A549 (cell line): ENCODE results near the gene CTSH. TPM values are rescaled to one million over a fixed set of nuclear protein-coding genes. Genes with fewer than 3 reads are reported as not detected.

Source experiments
- ATAC-seq, 2 experiments: fragments of 200-7000 bp in 1 of 2; fragments of >200 bp in 1 of 2; cut with Nextera tagmentation in 1 of 2; cut with Tn5 transposase in 1 of 2; 3 replicates each; pipeline versions ENCODE4 v1.8.0 to v1.9.1; 2018 to 2020; ENCODE audit warnings: mild to moderate bottlenecking in 1 of 2, moderate library complexity in 1 of 2
- CTCF ChIA-PET: fragments of 300-600 bp; sonication (Branson Sonifier 250); formaldehyde crosslinking; extraction: SDS; loops from one replicate; lab custom pipeline; 2021; ENCODE audit warnings: antibody characterized with exemption, inconsistent platforms; lab: Yijun Ruan, JAX
- POLR2A ChIA-PET: fragments of 350-600 bp; formaldehyde crosslinking; extraction: SDS; loops from one replicate; lab custom pipeline; 2021; ENCODE audit warnings: antibody characterized with exemption, inconsistent platforms; lab: Yijun Ruan, JAX
- DNase-seq, 2 experiments: peaks; one replicate each; pipeline versions ENCODE4 v3.0.0 to v3.0.0-alpha.2; 2011 to 2016; ENCODE audit warnings: low read depth in 1 of 2, low spot score in 1 of 2
- FAIRE-seq: peaks from 2 replicates; lab custom pipeline; 2011; peaks lifted over from hg19 to GRCh38; lab: Jason Lieb, UNC
- H3K27ac ChIP-seq, 2 experiments: fragments of >200 bp; sonication (Bioruptor Twin); formaldehyde crosslinking; 3 replicates each; pipeline ENCODE4 v1.5.1; 2016 to 2017
- H3K4me1 ChIP-seq: fragments of >200 bp; sonication (Bioruptor Twin); formaldehyde crosslinking; 3 replicates; pipeline ENCODE4 v1.6.1; 2016
- H3K4me2 ChIP-seq: fragments of >200 bp; sonication (Bioruptor Twin); formaldehyde crosslinking; 3 replicates; pipeline ENCODE4 v1.6.1; 2016
- H3K4me3 ChIP-seq: fragments of >200 bp; sonication (Bioruptor Twin); formaldehyde crosslinking; 3 replicates; pipeline ENCODE4 v1.5.1; 2016
- H3K9me3 ChIP-seq: fragments of >200 bp; sonication (Bioruptor Twin); formaldehyde crosslinking; 3 replicates; pipeline ENCODE4 v1.6.1; 2016
- ATOH8 ChIP-seq: fragments of 250-450 bp; sonication (Bioruptor Pico); IDR thresholded peaks from 2 replicates; pipeline ENCODE4 v1.5.0; 2020; ENCODE audit warnings: low read depth, mild to moderate bottlenecking, moderate library complexity
- CBX2 ChIP-seq: fragments of 200-600 bp; sonication (generic); IDR thresholded peaks from 2 replicates; pipeline ENCODE4 v1.6.1; 2016; ENCODE audit warnings: low read depth, mild to moderate bottlenecking, borderline replicate concordance
- EHF ChIP-seq: fragments of 250-450 bp; sonication (Bioruptor Pico); IDR thresholded peaks from 2 replicates; pipeline ENCODE4 v1.5.0; 2020; ENCODE audit warnings: mild to moderate bottlenecking
- EHMT2 ChIP-seq: fragments of 200-600 bp; sonication (generic); IDR thresholded peaks from 2 replicates; pipeline ENCODE4 v1.6.1; 2016; ENCODE audit warnings: antibody characterized with exemption, low read depth, mild to moderate bottlenecking, moderate library complexity
- EP300 ChIP-seq, 2 experiments: fragments of >200 bp; sonication (Bioruptor Twin); formaldehyde crosslinking; IDR thresholded peaks; 2 replicates in 1 of 2; 3 replicates in 1 of 2; pipeline ENCODE4 v1.6.1; 2016 to 2017
- KDM5A ChIP-seq: fragments of 200-600 bp; sonication (generic); IDR thresholded peaks from 2 replicates; pipeline ENCODE4 v1.6.1; 2016; ENCODE audit warnings: antibody characterized with exemption, mild to moderate bottlenecking
- MYC ChIP-seq: IDR thresholded peaks from 2 replicates; pipeline ENCODE4 v1.6.1; 2012; ENCODE audit warnings: mild to moderate bottlenecking, inconsistent platforms, low read length, improper control_type of control experiment, borderline replicate concordance
- RAD21 ChIP-seq, 2 experiments: fragments of >200 bp in 1 of 2; sonication (Bioruptor Twin) in 1 of 2; formaldehyde crosslinking in 1 of 2; IDR thresholded peaks in 1 of 2; conservative IDR thresholded peaks in 1 of 2; 2 replicates in 1 of 2; 3 replicates in 1 of 2; pipeline ENCODE4 v1.6.1; 2012 to 2018; ENCODE audit warnings: inconsistent platforms in 1 of 2
- RARB ChIP-seq: fragments of 250-450 bp; sonication (Bioruptor Pico); IDR thresholded peaks from 2 replicates; pipeline ENCODE4 v1.8.0; 2021; ENCODE audit warnings: mild to moderate bottlenecking, moderate library complexity
- RCOR1 ChIP-seq: fragments of 150-350 bp; IDR thresholded peaks from 2 replicates; pipeline ENCODE4 v1.6.1; 2014; ENCODE audit warnings: antibody characterized with exemption, low read length, low read depth
- TFCP2L1 ChIP-seq: fragments of 250-450 bp; sonication (Bioruptor Pico); IDR thresholded peaks from 2 replicates; pipeline ENCODE4 v1.5.0; 2021; ENCODE audit warnings: mild to moderate bottlenecking
- ZSCAN20 ChIP-seq: fragments of 250-450 bp; sonication (Bioruptor Pico); IDR thresholded peaks from 2 replicates; pipeline ENCODE4 v1.8.0; 2022; ENCODE audit warnings: mild to moderate bottlenecking, moderate library complexity
- WGBS: methylation state at CpG from one replicate; pipeline ENCODE4 v1.1.6; 2017; ENCODE audit errors: missing lambda C conversion rate; 5-methylcytosine and 5-hydroxymethylcytosine counted together
- polyA plus RNA-seq, 4 experiments: library from polyadenylated mRNA; depleted of rRNA in 3 of 4; stranded (reverse); fragments of >200 nt; fragmentation: RNase III in 1 of 4; extraction: RNeasy Plus Mini Kit Qiagen cat#74134 plus additional on column Dnase treatment in 1 of 4; gene quantifications; 2 replicates in 3 of 4; 3 replicates in 1 of 4; pipeline ENCODE4 v1.2.3, GENCODE V29; 2011 to 2017
- TF ChIP-seq, protein P1 (sequence below): fragments of 250-450 bp; sonication (Bioruptor Pico); IDR thresholded peaks from 2 replicates; pipeline ENCODE4 v1.5.0; 2021; ENCODE audit warnings: mild to moderate bottlenecking, moderate library complexity, borderline replicate concordance

The CTSH gene
- polyA plus RNA-seq, 2 of the 4 experiments (the other 2 are of a cell fraction) = 25.2 to 33.3 TPM

DNA sequence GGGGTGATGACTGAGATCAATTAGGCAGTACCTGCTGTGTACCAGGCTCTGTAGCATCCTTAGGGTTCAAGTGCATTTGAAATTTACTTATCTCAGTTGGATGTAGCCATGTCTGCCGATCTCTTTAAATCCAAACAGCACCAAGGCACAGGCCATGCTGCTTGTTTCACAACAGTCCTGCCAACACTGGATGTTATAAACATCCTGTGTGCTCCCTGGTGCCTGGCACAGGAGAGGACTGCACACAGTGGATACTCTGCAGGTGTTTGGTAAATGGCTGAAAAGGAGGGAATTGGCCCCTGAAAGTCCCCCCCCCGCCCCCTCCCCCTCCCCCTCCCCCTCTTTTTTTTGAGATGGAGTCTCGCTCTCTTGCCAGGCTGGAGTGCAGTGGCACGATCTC, 27.0 kb downstream of the CTSH start:
- H3K4me1 ChIP-seq = peaks cover 13% of the 10 kb centered on the region; the same call in 2 of the 3 replicates
- H3K4me3 ChIP-seq = no peak overlapping the region
- CTCF ChIA-PET = no interaction called here

GRCh38 chr15:78916088-78916487, 28.8 kb downstream of the CTSH start:
- H3K4me2 ChIP-seq = 0 out of 3 replicates have a peak overlapping the region, but pooled peaks have one; percentile 7
- CTCF ChIA-PET = interaction anchor here (1.8 to 5.1 kb wide), 5 partner anchors 7 to 268 kb away, joined by 4 to 34 read pairs (median 12); no protein-coding TSS in a partner anchor
- 82% methylated on average over 4 of the region's 4 CpGs for WGBS

More for the DNA sequence above, 27.0 kb downstream of the CTSH start:
- Histone ChIP-seq H3K9me3 (no peaks in the 10 kb centered on the region), H3K4me2 (no peak overlapping the region), H3K27ac (no peak overlapping the region)
- FAIRE-seq = no peak
- WGBS = 89% methylated on average over 2 of the region's 4 CpGs
- no peak for DNase-seq
- TF ChIP-seq ZSCAN20 (CRISPR knock-in tag) (no peak), RCOR1 (no peak), ATOH8 (CRISPR knock-in tag) (no peak), EHF (CRISPR knock-in tag) (no peak), EHMT2 (no peak)
- no peak for ATAC-seq
- POLR2A ChIA-PET = no interaction called here

DNA sequence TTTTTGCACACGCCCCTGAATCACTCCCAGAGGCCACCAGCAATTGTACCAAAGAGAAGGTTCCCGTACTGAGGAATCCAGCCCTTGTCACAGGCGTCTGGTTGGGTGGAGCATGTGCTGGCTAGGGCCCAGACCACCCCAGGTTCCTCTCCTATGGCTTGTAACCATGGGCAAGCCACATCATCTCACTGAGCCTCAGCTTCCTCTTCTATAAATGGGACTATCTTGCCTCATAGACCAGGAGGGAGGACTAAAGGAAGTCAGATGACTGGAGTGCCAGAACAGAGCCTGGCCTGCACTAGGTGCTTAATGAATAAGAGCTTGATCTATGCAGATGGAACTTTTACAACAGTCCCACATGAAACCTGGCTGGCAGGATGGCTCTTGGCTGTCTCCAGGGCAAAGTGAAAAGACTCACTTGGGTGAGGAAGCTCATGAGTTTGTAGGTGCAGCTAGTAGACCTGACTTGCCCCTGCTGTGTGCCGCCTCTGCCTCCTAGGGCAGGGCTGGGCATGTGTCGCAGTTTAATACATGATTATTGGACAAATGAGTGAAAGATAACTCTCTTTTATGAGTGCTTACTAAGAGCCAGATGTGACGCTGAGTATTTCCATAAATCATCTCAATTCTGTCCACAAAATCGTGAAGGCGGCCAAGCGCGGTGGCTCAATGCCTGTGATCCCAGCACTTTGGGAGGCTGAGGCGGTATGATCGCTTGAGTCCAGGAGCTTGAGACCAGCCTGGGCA, 29.3 kb downstream of the CTSH start:
- Histone ChIP-seq H3K9me3 (no peaks in the 10 kb centered on the region), H3K27ac (peak overlapping the region in 1 of 2 experiments; percentile 58; a peak in 3 of 6 replicates), H3K4me3 (no peak overlapping the region), H3K4me2 (no peak overlapping the region), H3K4me1 (peaks cover 13% of the 10 kb centered on the region; the same call in 2 of the 3 replicates)
- 92% methylated on average over 12 of the region's 12 CpGs for WGBS
- CTCF ChIA-PET = interaction anchor here (0.6 to 5.1 kb wide), 7 partner anchors 8 to 269 kb away, joined by 3 to 34 read pairs (median 11); no protein-coding TSS in a partner anchor
- no peak for FAIRE-seq
- ATAC-seq = peak; percentile 7; a peak in 3 of 6 replicates
- POLR2A ChIA-PET = no interaction called here
- TF ChIP-seq RARB (CRISPR knock-in tag) (no peak), CBX2 (no peak), TFCP2L1 (CRISPR knock-in tag) (no peak), KDM5A (no peak)
- TF ChIP-seq, protein P1, sequence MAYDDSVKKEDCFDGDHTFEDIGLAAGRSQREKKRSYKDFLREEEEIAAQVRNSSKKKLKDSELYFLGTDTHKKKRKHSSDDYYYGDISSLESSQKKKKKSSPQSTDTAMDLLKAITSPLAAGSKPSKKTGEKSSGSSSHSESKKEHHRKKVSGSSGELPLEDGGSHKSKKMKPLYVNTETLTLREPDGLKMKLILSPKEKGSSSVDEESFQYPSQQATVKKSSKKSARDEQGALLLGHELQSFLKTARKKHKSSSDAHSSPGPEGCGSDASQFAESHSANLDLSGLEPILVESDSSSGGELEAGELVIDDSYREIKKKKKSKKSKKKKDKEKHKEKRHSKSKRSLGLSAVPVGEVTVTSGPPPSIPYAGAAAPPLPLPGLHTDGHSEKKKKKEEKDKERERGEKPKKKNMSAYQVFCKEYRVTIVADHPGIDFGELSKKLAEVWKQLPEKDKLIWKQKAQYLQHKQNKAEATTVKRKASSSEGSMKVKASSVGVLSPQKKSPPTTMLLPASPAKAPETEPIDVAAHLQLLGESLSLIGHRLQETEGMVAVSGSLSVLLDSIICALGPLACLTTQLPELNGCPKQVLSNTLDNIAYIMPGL (CRISPR knock-in tag) = no peak
- no peak for DNase-seq

More at GRCh38 chr15:78916088-78916487, 28.8 kb downstream of the CTSH start:
- no peak for FAIRE-seq
- ATAC-seq = no peak
- no peak for TF ChIP-seq MYC
- peak overlapping the region in 1 of 2 experiments; percentile 58; a peak in 2 of 6 replicates for H3K27ac ChIP-seq
- H3K9me3 ChIP-seq = no peaks in the 10 kb centered on the region
- no peak overlapping the region for H3K4me3 ChIP-seq
- POLR2A ChIA-PET = no interaction called here
- H3K4me1 ChIP-seq = peaks cover 13% of the 10 kb centered on the region; the same call in 2 of the 3 replicates
- DNase-seq = no peak

- no peaks in the 10 kb centered on the region for H3K9me3 ChIP-seq
- FAIRE-seq (no peak), ATAC-seq (peak; percentile 48 to 56), DNase-seq (peak; percentile 43 to 50)
- H3K4me1 ChIP-seq = peaks cover 13% of the 10 kb centered on the region; the same call in 2 of the 3 replicates
- H3K4me2 ChIP-seq = no peak overlapping the region
- ChIA-PET POLR2A (no interaction called here), CTCF (interaction anchor here (0.8 to 5.1 kb wide), 12 partner anchors 9 to 270 kb away, joined by 3 to 34 read pairs (median 4); no protein-coding TSS in a partner anchor)
- H3K4me3 ChIP-seq = no peak overlapping the region
- TF ChIP-seq EP300 (IDR thresholded peaks at IDR 0.05) (no peak), RAD21 (conservative IDR thresholded peaks at IDR 0.05 in 1 of 2, IDR thresholded peaks at IDR 0.05 in 1 of 2) (peak; percentile 13 to 40; a peak in 2 of 5 replicates)
- H3K27ac ChIP-seq = no peak overlapping the region
- WGBS = 91% methylated on average over 13 of the region's 13 CpGs
These were observed 30.6 kb downstream of the CTSH start for GRCh38 chr15:78914027-78914764.
